Endothelial cell of umbilical vein (primary cell): ENCODE results near the gene FARP1. TPM values are rescaled to one million over a fixed set of nuclear protein-coding genes. Genes with fewer than 3 reads are reported as not detected.

ENCODE experiments used
- BruUV-seq: library from RNA; stranded (reverse); fragments of 400-500 nt; replicated peaks from 2 replicates; lab custom pipeline; 2021; lab: Mats Ljungman, UMichigan
- CTCF ChIA-PET: fragments of 300-600, 350-600 bp; sonication (Branson Sonifier 250); formaldehyde crosslinking; loops from one replicate; lab custom pipeline; 2021; ENCODE audit warnings: antibody characterized with exemption, inconsistent platforms; lab: Charles Lee
- POLR2A ChIA-PET: fragments of 300-600, 350-600 bp; sonication (Branson Sonifier 250); formaldehyde crosslinking; loops from one replicate; lab custom pipeline; 2021; ENCODE audit warnings: antibody characterized with exemption, inconsistent platforms; lab: Charles Lee
- DNase-seq: peaks from one replicate; pipeline ENCODE4 v3.0.0-alpha.2; 2011; ENCODE audit warnings: low read depth, low spot score
- FAIRE-seq: peaks from 2 replicates; lab custom pipeline; 2011; peaks lifted over from hg19 to GRCh38; lab: Jason Lieb, UNC
- H2AFZ ChIP-seq: 2 replicates; pipeline ENCODE4 v1.6.0; 2012; ENCODE audit warnings: low read depth, low read length, control low read depth, inconsistent platforms
- H3K27ac ChIP-seq: 2 replicates; pipeline ENCODE4 v1.5.1; 2011; ENCODE audit warnings: low read depth, mild to moderate bottlenecking, control low read depth, low read length, moderate library complexity; ENCODE audit not compliant: insufficient read depth
- H3K27me3 ChIP-seq, 2 experiments: 2 replicates each; pipeline versions ENCODE4 v1.6.0 to v1.6.1; 2011; ENCODE audit warnings: low read length in 2 of 2, mixed read lengths in 1 of 2; ENCODE audit not compliant: control insufficient read depth in 2 of 2, insufficient read depth in 2 of 2
- H3K36me3 ChIP-seq, 2 experiments: 2 replicates in 1 of 2; 3 replicates in 1 of 2; pipeline ENCODE4 v1.5.1; 2011; ENCODE audit warnings: low read length in 2 of 2, mild to moderate bottlenecking in 1 of 2, moderate library complexity in 1 of 2; ENCODE audit not compliant: control insufficient read depth in 2 of 2, insufficient read depth in 2 of 2; ENCODE audit errors: extremely low read depth in 1 of 2
- H3K4me1 ChIP-seq: 3 replicates; pipeline ENCODE4 v1.5.1; 2011; ENCODE audit warnings: mild to moderate bottlenecking, low read length; ENCODE audit not compliant: control insufficient read depth, insufficient read depth; ENCODE audit errors: extremely low read depth
- H3K4me2 ChIP-seq: 2 replicates; pipeline ENCODE4 v1.6.1; 2011; ENCODE audit warnings: low read length, control low read depth, mixed read lengths; ENCODE audit not compliant: insufficient read depth
- H3K4me3 ChIP-seq, 3 experiments: fragments of 200-600 bp in 1 of 3; sonication (generic), shearing (Covaris generic) in 1 of 3; replicated peaks in 1 of 3; 2 replicates each; pipeline ENCODE4 v1.5.1; 2011 to 2016; ENCODE audit warnings: control low read depth in 3 of 3, low read length in 3 of 3, mild to moderate bottlenecking in 2 of 3, inconsistent platforms in 1 of 3, low read depth in 1 of 3, moderate library complexity in 1 of 3; ENCODE audit not compliant: insufficient read depth in 1 of 3
- H3K79me2 ChIP-seq: 2 replicates; pipeline ENCODE4 v1.6.0; 2012; ENCODE audit warnings: low read length, inconsistent platforms; ENCODE audit not compliant: control insufficient read depth, insufficient read depth
- H3K9ac ChIP-seq: replicated peaks from 2 replicates; pipeline ENCODE3; 2011; ENCODE audit warnings: low read length, control low read depth; ENCODE audit not compliant: insufficient read depth; ENCODE audit errors: extremely low read depth
- H3K9me1 ChIP-seq: replicated peaks from 3 replicates; pipeline ENCODE4 v1.6.0; 2011; ENCODE audit warnings: mild to moderate bottlenecking, low read length; ENCODE audit not compliant: control insufficient read depth, insufficient read depth; ENCODE audit errors: extremely low read depth
- H3K9me3 ChIP-seq: replicated peaks from 2 replicates; pipeline ENCODE4 v1.5.1; 2012; ENCODE audit warnings: low read length, inconsistent platforms; ENCODE audit not compliant: control insufficient read depth, insufficient read depth
- H4K20me1 ChIP-seq: replicated peaks from 2 replicates; pipeline ENCODE3; 2011; ENCODE audit warnings: mild to moderate bottlenecking, low read length; ENCODE audit not compliant: control insufficient read depth, insufficient read depth; ENCODE audit errors: extremely low read depth
- EZH2 ChIP-seq: IDR thresholded peaks from 2 replicates; pipeline ENCODE4 v1.6.1; 2012; ENCODE audit warnings: borderline replicate concordance, low read depth, mild to moderate bottlenecking, moderate library complexity, low read length, inconsistent platforms; ENCODE audit not compliant: severe bottlenecking
- FOS ChIP-seq: IDR thresholded peaks from 2 replicates; pipeline ENCODE4 v1.6.1; 2011; ENCODE audit warnings: mild to moderate bottlenecking, low read length, moderate library complexity, borderline replicate concordance; ENCODE audit not compliant: insufficient read depth
- JUN ChIP-seq: IDR thresholded peaks from 2 replicates; pipeline ENCODE4 v1.6.1; 2011; ENCODE audit warnings: borderline replicate concordance, low read depth; ENCODE audit not compliant: insufficient read length, insufficient read depth
- MYC ChIP-seq: IDR thresholded peaks from one replicate; pipeline ENCODE4 v1.6.1; 2011; ENCODE audit warnings: mild to moderate bottlenecking, low read depth, low read length
- POLR2A ChIP-seq: IDR thresholded peaks from 2 replicates; pipeline ENCODE4 v1.6.1; 2012; ENCODE audit warnings: low read depth, mild to moderate bottlenecking, control low read depth, low read length
- POLR2AphosphoS5 ChIP-seq: IDR thresholded peaks from 2 replicates; pipeline ENCODE4 v1.6.1; 2012; ENCODE audit warnings: low read depth, mild to moderate bottlenecking, control low read depth, low read length, moderate library complexity; ENCODE audit not compliant: insufficient read depth
- dilution Hi-C: fragments of 300-500 bp; cut with MboI; formaldehyde crosslinking; loops from one replicate; pipeline ENCODE4 v1.15.0; 2019; ENCODE audit warnings: low sequenced_read_pairs; ENCODE audit not compliant: extremely low pct_ligation_motif_present
- intact Hi-C: fragments of 100-400 bp; cut with micrococcal nuclease; formaldehyde crosslinking; loops from one replicate; pipeline ENCODE4 v1.10.0; 2022
- polyA plus RNA-seq, 4 experiments: library from polyadenylated mRNA; depleted of rRNA in 3 of 4; stranded (reverse) in 3 of 4; unstranded in 1 of 4; fragments of >200 nt; gene quantifications; 2 replicates each; pipeline versions ENCODE4 v1.2.1 to v1.2.3, GENCODE V29; 2011 to 2012; ENCODE audit warnings: missing spikeins in 1 of 4
- total RNA-seq: library from RNA; stranded (reverse); gene quantifications from 2 replicates; pipeline ENCODE4 v1.2.3, GENCODE V29; 2021
- TF ChIP-seq, protein P1 (sequence below), 2 donors: IDR thresholded peaks; 1 replicate in 1 of 2; 2 replicates in 1 of 2; pipeline ENCODE4 v1.5.1; 2011; ENCODE audit warnings: low read length in 2 of 2, mild to moderate bottlenecking in 2 of 2, moderate library complexity in 2 of 2, control low read depth in 1 of 2, inconsistent platforms in 1 of 2, low read depth in 1 of 2; ENCODE audit not compliant: insufficient read depth in 1 of 2; ENCODE audit errors: extremely low read depth in 1 of 2
- TF ChIP-seq, protein P2 (sequence below): IDR thresholded peaks from 2 replicates; pipeline ENCODE4 v1.6.1; 2011; ENCODE audit not compliant: insufficient read depth, insufficient read length

FARP1 gene
- total and polyA plus RNA-seq, 2 donors (not counting 3 experiments of a cell fraction or from before 2014, with no cell fraction given): 19.0 to 77.7 TPM

DNA sequence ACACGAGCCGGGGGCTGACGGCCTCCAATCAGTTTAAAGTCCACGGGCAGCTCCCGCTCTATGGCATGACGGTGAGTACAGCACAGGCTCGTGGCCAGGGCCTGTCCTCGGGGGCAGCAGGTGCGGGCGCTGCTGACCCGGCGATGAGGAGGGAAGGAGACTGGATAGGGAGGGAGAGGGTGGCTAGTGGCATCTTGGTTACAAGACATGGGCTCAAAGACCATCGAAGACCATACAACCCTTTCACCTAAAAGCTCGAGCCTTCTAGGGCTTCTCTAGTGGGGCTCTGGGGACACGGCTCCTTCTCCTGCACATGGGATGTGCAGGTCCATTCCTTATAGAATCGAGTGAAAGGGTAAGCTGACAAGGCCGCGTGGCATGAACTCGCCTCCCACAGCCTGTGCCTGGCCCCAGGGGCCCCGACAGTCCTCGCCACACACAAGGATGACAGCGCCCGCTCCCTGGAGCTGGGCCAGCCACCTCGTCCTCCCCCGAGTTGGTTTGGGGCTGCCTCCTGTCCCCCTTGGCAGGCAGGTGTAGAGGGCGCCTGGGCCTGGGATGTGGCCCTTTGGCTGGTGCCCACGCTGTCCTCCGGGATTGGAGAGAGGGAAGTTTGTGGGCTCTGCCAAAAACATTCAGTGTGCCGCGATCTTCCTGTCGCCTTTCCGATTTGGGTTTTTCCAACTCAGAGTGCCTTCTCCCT is 296.4 kb downstream of the FARP1 start:
- H2AFZ ChIP-seq: no peak overlapping the region
- H3K27me3 ChIP-seq: no peaks in the 10 kb centered on the region
- no peak overlapping the region for H3K4me3 ChIP-seq
- H3K4me2 ChIP-seq: no peak overlapping the region
- no peak for TF ChIP-seq JUN
- no peak for TF ChIP-seq FOS
- TF ChIP-seq, protein P1, sequence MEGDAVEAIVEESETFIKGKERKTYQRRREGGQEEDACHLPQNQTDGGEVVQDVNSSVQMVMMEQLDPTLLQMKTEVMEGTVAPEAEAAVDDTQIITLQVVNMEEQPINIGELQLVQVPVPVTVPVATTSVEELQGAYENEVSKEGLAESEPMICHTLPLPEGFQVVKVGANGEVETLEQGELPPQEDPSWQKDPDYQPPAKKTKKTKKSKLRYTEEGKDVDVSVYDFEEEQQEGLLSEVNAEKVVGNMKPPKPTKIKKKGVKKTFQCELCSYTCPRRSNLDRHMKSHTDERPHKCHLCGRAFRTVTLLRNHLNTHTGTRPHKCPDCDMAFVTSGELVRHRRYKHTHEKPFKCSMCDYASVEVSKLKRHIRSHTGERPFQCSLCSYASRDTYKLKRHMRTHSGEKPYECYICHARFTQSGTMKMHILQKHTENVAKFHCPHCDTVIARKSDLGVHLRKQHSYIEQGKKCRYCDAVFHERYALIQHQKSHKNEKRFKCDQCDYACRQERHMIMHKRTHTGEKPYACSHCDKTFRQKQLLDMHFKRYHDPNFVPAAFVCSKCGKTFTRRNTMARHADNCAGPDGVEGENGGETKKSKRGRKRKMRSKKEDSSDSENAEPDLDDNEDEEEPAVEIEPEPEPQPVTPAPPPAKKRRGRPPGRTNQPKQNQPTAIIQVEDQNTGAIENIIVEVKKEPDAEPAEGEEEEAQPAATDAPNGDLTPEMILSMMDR (IDR thresholded peaks at IDR 0.05; ENCODE audit: extremely low read depth in 1 of 2, insufficient read depth in 1 of 2, low read depth in 1 of 2, low read length in 2 of 2): no peak
- no peaks in the 10 kb centered on the region for H3K9me1 ChIP-seq
- no peak overlapping the region for H3K9ac ChIP-seq
- H3K9me3 ChIP-seq: no peaks in the 10 kb centered on the region
- peaks cover 0 to 2% of the 10 kb centered on the region in 2 experiments for H3K36me3 ChIP-seq
- BruUV-seq: no TSS peak
- intact Hi-C loops (no loop called here), dilution Hi-C loops (loop anchor here (25.0 kb wide), 1 partner anchor 223 kb away; no protein-coding TSS in a partner anchor)
- H3K79me2 ChIP-seq: no peaks in the 10 kb centered on the region
- DNase-seq (no peak), FAIRE-seq (no peak)
- ChIA-PET POLR2A (no interaction called here), CTCF (interaction anchor here (1.5 kb wide), 1 partner anchor 234 kb away, joined by 3 read pairs; no protein-coding TSS in a partner anchor)
- H3K4me1 ChIP-seq: no peaks in the 10 kb centered on the region
- no peak overlapping the region for H3K27ac ChIP-seq
- H4K20me1 ChIP-seq: no peaks in the 10 kb centered on the region

DNA sequence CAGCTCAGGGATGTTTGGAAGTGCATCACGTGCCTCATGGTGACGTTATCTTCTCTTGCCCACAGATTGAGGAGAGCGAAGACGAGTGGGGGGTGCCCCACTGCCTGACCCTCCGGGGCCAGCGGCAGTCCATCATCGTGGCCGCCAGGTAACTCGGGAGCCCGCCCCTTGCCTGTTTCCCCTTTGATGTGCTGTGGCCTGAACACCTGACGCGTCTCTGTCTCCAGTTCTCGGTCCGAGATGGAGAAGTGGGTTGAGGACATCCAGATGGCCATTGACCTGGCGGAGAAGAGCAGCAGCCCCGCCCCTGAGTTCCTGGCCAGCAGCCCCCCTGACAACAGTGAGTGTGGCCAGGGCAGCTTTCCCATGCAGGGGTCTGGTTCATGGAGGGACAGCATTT is 297.0 kb downstream of the FARP1 start:
- Histone ChIP-seq H3K9me1 (no peaks in the 10 kb centered on the region), H3K4me3 (no peak overlapping the region), H3K4me2 (no peak overlapping the region), H3K27ac (no peak overlapping the region), H3K27me3 (no peaks in the 10 kb centered on the region), H3K9me3 (no peaks in the 10 kb centered on the region), H3K9ac (no peak overlapping the region), H3K79me2 (no peaks in the 10 kb centered on the region), H4K20me1 (no peaks in the 10 kb centered on the region), H3K36me3 (peaks cover 0 to 2% of the 10 kb centered on the region in 2 experiments), H2AFZ (no peak overlapping the region), H3K4me1 (no peaks in the 10 kb centered on the region)
- FAIRE-seq (no peak), DNase-seq (no peak)
- POLR2A ChIA-PET: no interaction called here
- CTCF ChIA-PET: no interaction called here
- intact Hi-C loops (no loop called here), dilution Hi-C loops (loop anchor here (25.0 kb wide), 1 partner anchor 222 kb away; no protein-coding TSS in a partner anchor)
- no peak for TF ChIP-seq EZH2
- no peak for TF ChIP-seq FOS
- TF ChIP-seq, protein P2, sequence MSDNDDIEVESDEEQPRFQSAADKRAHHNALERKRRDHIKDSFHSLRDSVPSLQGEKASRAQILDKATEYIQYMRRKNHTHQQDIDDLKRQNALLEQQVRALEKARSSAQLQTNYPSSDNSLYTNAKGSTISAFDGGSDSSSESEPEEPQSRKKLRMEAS: no peak
- no peak for TF ChIP-seq POLR2A
- no peak for TF ChIP-seq MYC
- no peak for TF ChIP-seq POLR2AphosphoS5
- BruUV-seq: no TSS peak
